22Rv1 (cell line): ENCODE results near the gene FBXO31.

Experiments used
- H3K27ac ChIP-seq: fragments of 450-650 bp; 2 replicates; pipeline ENCODE4 v1.5.1; 2017
- ZFX ChIP-seq: fragments of 450-650 bp; IDR thresholded peaks from 2 replicates; pipeline ENCODE4 v1.6.1; 2017; ENCODE audit warnings: antibody characterized with exemption, borderline replicate concordance
- TF ChIP-seq, protein P1 (sequence below): fragments of 450-650 bp; IDR thresholded peaks from 2 replicates; pipeline ENCODE4 v1.5.1; 2017; ENCODE audit warnings: mild to moderate bottlenecking

FBXO31 gene

DNA sequence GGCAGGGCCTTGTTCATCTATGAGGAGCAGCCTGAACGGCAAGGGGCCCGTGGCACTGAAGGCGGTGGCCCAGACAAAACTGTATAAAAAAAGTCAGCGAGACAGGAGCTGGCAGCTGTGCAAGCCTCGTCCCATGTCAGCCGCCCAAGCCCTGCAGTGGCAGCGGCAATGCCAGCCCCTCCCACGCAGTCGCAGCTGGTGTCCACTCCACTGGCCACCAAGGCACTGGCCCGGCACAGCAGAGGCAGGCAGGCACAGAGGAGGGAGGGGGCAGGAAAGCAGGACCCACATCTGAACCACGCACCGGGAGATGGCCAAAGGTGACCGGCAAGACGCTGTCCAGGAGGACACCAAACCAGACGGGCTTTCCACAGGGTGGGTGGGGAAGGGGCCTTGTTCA, 50.5 kb downstream of the FBXO31 start:
- TF ChIP-seq, protein P1, sequence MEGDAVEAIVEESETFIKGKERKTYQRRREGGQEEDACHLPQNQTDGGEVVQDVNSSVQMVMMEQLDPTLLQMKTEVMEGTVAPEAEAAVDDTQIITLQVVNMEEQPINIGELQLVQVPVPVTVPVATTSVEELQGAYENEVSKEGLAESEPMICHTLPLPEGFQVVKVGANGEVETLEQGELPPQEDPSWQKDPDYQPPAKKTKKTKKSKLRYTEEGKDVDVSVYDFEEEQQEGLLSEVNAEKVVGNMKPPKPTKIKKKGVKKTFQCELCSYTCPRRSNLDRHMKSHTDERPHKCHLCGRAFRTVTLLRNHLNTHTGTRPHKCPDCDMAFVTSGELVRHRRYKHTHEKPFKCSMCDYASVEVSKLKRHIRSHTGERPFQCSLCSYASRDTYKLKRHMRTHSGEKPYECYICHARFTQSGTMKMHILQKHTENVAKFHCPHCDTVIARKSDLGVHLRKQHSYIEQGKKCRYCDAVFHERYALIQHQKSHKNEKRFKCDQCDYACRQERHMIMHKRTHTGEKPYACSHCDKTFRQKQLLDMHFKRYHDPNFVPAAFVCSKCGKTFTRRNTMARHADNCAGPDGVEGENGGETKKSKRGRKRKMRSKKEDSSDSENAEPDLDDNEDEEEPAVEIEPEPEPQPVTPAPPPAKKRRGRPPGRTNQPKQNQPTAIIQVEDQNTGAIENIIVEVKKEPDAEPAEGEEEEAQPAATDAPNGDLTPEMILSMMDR, result no peak
- TF ChIP-seq ZFX, result no peak
- no peak overlapping the region for H3K27ac ChIP-seq

DNA sequence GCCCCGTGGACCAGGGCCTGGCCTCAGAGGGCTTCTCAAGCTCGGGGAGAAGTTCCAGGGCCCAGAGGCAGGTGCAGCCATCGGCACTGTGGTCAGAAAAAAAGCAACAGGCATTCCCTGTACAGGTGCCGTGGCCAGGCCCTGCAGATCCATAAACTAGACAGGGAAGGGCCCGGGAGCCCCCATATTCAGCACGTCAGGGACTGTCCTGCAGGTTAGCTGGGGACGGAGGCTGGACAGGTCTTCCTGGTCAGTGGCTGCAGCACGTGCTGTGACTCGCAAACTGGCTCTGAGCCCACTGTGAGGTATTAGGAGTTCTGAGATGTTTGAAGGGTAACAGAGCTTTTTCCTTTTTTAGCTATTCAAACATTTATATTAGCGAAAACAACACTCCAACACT, 51.4 kb downstream of the FBXO31 start:
- no peak overlapping the region for H3K27ac ChIP-seq
- no peak for TF ChIP-seq ZFX
- TF ChIP-seq, protein P1, result no peak

DNA sequence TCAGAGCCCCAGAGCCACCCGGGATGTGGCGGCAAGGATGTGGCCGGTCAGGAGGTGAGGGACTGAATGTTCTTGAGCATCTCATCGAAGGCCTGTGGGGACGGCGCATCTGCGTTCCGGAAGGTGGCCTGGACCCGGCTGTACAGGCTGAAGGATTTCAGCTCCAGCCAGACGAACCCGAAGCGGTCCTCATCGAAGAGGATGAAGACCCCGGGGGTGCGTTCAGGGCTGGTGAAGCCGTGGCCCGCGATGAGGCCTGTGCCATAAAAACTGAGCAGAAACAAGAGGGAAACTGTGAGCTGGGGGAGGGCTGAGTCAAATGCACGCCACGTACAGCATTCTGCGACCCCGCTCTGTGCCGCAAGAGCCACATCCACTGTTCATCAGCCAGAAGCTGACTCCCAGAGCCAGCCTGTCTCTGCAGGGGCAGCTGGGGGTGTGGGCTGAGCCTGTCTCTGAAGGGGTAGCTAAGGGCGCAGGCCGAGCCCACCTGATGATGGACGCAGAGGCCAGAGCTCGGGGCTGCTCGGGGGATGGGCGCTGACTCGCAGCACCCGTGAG, 52.3 kb downstream of the FBXO31 start:
- TF ChIP-seq, protein P1, result no peak
- TF ChIP-seq ZFX, result no peak
- no peak overlapping the region for H3K27ac ChIP-seq

DNA sequence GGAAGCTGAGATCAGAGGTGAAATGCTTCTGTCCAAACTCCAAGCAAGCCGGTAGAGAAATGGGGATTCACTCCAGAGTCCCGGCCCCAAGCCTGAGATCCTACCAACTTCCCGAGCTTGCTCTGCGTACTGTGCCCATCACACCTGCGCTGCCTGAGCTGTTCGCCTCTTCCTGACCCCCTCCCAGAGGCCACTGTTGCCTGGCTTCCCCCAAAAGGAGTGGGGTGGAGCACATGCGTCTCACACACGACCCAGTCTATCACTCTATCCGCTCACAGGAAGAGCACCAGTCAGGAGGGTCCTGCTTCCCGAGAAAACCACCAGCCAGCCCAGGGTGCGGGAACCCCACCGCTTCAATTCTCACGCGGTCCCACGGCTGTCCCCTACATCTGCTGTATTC, 52.9 kb downstream of the FBXO31 start:
- TF ChIP-seq, protein P1, result no peak
- no peak for TF ChIP-seq ZFX

DNA sequence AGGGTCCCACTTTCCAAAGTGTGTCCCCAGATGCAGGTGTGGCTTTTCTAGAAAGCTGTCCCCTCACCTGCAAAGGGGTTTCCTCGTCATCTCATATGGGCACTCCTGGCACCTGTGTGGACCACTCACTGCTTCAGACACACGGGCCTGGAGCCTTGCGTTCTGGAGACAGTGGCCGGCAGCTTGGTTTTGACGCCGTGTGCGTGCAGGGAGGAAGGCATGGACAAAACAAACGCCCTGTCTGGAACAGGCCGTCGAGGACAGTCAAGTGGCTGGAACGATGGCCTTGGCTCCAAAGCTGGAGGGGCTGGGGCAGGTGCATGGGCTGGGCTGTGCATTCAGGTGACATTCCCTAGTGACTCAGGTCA, 53.3 kb downstream of the FBXO31 start:
- TF ChIP-seq, protein P1, result no peak
- no peak for TF ChIP-seq ZFX
- H3K27ac ChIP-seq, result no peak overlapping the region

More for the DNA sequence above, 52.9 kb downstream of the FBXO31 start:
- no peak overlapping the region for H3K27ac ChIP-seq

DNA sequence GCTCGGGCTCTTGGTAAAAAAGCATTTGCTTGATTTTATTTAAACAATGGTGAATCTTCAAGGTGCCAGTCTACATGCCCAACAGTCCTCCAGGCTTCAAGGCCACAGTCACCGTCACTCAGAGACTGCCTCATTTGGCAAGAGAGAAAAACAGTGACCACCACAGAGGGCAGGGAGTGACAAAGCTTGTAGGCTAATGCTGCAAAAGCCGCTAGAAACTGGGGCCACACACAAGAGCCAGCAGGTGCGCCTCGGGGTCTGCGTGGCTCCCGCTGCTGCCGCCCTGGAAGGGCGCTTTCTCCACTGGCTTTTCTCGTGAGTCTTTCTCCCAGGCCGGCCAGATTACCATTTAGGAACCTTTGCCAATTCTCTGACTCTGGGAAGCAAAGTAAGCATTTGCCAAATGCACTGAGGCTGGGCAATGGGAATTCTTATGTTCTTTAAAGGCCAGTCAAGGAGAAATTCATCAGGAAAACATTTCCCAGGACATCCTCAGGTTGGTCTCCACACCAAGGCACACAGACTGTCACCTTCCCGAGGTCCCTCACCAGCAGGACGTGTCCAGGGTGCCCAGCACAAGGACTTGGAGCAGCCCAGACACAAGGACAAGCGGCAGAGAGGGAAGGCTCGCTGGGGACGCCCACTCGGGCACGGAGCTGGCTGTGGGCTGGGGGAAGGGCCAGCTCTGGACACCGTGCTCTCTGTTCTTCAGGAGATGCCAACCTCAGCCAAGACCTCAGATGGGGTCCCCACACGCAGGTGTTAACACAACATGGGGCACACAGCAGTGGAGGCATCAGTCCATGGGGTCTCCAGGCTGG, 53.9 kb downstream of the FBXO31 start:
- H3K27ac ChIP-seq, result no peak overlapping the region
- no peak for TF ChIP-seq ZFX

DNA sequence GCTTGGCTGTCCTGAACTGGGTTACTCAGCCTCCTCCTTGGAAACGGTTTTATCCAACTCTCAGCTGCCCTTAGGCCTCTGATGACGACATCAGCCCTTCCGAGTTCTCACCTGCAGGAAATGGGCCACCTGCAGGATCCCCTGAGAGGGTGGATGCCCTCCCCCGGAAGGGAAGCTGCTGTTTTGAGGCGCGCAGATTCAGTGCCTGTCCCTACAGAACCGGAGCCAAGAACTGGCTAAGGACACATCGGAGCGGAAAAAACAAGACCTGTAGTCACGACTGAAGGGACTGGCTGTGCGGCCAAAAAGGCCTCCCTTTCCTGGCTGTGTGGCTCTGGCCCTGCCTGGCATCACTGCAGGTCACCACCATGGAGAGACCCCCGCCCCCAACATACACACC, 54.7 kb downstream of the FBXO31 start:
- TF ChIP-seq, protein P1, result no peak
- no peak for TF ChIP-seq ZFX
- no peak overlapping the region for H3K27ac ChIP-seq
